ENCODE data around the gene ZNF423.

ZNF423 gene

DNA sequence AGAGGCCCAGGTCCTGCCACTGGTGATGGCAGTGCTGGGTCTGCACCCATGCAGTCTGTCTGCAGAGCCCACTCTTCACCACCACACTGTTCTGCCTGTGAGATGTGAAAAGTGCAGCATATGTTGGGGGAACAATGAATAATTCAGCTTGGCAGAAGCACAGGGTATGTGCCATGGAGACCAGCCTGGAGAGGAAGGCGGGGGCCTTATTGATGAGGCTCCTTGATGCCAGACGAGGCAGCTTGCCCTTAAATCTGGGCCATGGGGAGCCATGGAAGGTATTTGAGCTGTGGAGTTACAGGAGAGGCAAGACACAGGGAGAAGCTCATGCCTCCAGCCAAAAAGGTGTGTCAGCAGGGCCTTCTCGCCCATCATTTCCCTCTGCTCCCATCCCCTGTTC is 357.6 kb downstream of the ZNF423 start:
- no peak for DNase-seq (ENCODE audit: extremely low read depth, low read depth)
- no peak for TF ChIP-seq CTCF (IDR thresholded peaks at IDR 0.05; ENCODE audit: low read depth, low read length)

GRCh38 chr16:49497466-49497865 is 358.4 kb downstream of the ZNF423 start:
- DNase-seq (ENCODE audit: extremely low read depth, low read depth), result no peak
- no peak for TF ChIP-seq CTCF (IDR thresholded peaks at IDR 0.05; ENCODE audit: low read depth, low read length)

- no peak for TF ChIP-seq CTCF (IDR thresholded peaks at IDR 0.05; ENCODE audit: low read depth, low read length)
- DNase-seq (ENCODE audit: extremely low read depth, low read depth), result no peak
These were observed 359.3 kb downstream of the ZNF423 start for GRCh38 chr16:49496656-49497055.

DNA sequence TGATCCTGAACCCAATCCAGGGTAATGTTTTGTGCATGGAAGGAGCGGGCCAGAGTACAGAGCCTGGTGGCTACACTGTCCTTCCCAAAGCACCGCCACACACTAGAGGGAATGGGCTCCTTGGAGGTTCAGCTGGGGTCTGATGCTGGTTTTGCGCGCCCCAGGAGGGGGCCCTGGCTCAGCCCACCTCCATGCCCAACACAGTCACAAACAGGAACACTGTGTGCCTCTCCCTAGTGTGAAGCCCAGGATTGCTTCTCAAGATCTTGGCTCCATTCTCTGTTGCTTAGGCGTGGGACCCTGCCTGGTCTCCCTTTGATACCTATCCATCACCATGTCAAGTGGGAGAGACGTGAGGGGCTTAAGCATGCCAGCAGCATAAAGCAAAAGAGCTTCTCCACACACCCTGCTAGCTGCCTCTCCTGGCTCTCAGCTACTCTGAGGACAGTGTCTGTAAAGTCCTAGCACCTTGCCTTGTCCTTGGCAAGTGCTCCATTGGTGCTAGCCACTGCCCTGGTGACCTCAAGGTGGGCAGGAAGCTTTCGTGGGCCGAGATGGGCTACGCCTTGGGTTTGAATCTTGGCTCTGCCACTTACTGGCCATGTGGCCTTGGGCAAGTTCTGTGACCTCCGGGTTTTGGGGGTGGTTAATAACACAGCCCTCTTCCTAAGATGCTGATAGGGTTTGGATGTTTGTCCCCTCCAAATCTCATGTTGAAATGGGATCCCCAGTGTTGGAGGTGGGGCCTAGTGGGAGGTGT is 360.1 kb downstream of the ZNF423 start:
- TF ChIP-seq CTCF (IDR thresholded peaks at IDR 0.05; ENCODE audit: low read depth, low read length), result no peak
- no peak for DNase-seq (ENCODE audit: extremely low read depth, low read depth)

DNA sequence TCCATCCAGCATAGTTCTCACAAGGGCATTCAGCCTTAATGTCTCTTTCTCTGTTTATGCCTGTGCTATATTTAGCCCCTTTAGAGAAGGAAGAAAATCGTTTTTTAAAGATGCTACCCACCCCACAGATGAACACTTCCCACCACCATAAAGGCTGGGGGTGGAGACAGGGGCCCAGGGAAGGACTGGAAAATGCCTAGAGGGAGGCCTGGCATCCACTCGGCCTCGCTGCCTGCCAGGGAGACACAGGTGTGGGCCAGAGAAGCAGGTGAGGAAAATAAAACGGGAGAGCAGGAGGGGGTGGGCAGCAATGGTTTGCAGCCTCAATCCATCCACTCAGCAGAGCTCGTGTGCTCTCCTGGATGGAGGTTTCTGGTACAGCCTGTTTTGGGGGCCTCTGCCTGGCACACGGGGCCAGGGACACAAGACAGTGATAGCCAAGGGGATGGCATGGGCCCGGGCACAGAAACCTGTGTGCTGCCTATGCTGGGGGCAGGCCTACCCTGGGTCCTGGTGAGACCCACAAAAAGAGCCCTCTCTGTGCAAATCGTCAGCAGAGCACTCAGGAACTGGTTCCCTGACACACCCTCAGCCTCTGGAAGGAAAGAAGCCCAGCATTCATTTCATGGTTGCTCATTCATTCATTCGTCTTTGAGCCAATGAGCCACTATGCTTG is 360.9 kb downstream of the ZNF423 start:
- DNase-seq (ENCODE audit: extremely low read depth, low read depth), result no peak
- TF ChIP-seq CTCF (IDR thresholded peaks at IDR 0.05; ENCODE audit: low read depth, low read length), result no peak

DNA sequence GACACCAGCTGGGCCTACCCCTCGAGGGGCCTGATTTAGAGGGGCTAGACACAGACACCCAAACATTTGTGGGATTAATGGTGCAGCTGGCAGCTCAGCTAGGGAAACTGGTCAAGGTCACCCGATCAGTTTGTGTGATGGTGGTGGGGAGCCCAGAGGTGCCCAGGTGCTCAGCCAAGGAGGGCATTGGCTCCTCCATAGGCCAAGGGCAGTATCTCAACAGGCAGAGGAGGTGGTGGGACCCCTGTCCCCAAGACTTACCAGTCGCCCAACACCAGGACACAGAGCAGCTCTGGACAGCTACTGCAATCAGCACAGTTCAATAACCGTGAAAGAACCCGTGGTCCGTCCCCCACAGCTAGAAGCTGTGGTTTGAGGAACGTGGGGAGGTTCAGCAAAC is 361.4 kb downstream of the ZNF423 start:
- no peak for TF ChIP-seq CTCF (IDR thresholded peaks at IDR 0.05; ENCODE audit: low read depth, low read length)
- no peak for DNase-seq (ENCODE audit: extremely low read depth, low read depth)

DNA sequence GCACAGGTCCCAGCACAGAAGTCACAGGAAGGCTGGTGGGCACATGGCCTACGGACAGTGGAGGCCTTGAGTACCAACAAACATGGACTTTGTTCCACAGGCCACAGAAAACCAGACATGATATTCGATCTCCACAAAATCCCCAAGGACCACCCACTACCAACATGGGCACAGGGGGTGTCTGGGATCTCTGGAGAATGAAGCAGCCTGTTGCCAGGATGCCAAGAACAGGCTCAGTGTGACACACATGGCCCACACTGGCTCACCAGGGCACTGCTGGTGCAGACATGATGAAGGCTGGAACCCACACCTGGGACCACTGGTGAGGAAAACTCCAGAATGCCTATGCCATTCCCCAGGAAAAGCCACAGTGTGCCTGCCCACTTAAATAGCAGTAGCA is 362.1 kb downstream of the ZNF423 start:
- DNase-seq (ENCODE audit: extremely low read depth, low read depth), result no peak
- no peak for TF ChIP-seq CTCF (IDR thresholded peaks at IDR 0.05; ENCODE audit: low read depth, low read length)

All from AG09319 (cell line).